WTC11 (cell line): Measurements from ENCODE around the gene DCHS2. TPM values are rescaled to one million over a fixed set of nuclear protein-coding genes. Genes with fewer than 3 reads are reported as not detected.

Experiments used
- ATAC-seq: fragments of 200-7000 bp; cut with Tn5 transposase; 2 replicates; pipeline ENCODE4 v1.10.0; 2021; ENCODE audit warnings: mild to moderate bottlenecking, moderate library complexity
- CTCF ChIA-PET: fragments of 300-600 bp; sonication (Branson Sonifier 250); formaldehyde crosslinking; loops from one replicate; lab custom pipeline; 2021; ENCODE audit warnings: antibody characterized with exemption; lab: Charles Lee
- POLR2A ChIA-PET: fragments of 350-600 bp; sonication (Branson Sonifier 250); formaldehyde crosslinking; loops from one replicate; lab custom pipeline; 2021; ENCODE audit warnings: antibody characterized with exemption; lab: Charles Lee
- DNase-seq: peaks from one replicate; pipeline ENCODE4 v3.0.0; 2021; ENCODE audit warnings: low spot score
- H3K27ac Mint-ChIP-seq: 2 replicates; pipeline ENCODE4 v1.8.0; 2021; ENCODE audit warnings: mixed read lengths
- H3K27me3 Mint-ChIP-seq: 2 replicates; pipeline ENCODE4 v1.8.0; 2021; ENCODE audit warnings: low read depth, mild to moderate bottlenecking, moderate library complexity, mixed read lengths
- H3K36me3 Mint-ChIP-seq: 2 replicates; pipeline ENCODE4 v1.8.0; 2021; ENCODE audit warnings: mixed read lengths
- H3K4me1 Mint-ChIP-seq: 2 replicates; pipeline ENCODE4 v1.8.0; 2022; ENCODE audit warnings: mixed read lengths
- H3K4me3 Mint-ChIP-seq: 2 replicates; pipeline ENCODE4 v1.8.0; 2021; ENCODE audit warnings: mild to moderate bottlenecking, moderate library complexity, mixed read lengths
- H3K9me3 Mint-ChIP-seq: 2 replicates; pipeline ENCODE4 v1.8.0; 2021; ENCODE audit warnings: mixed read lengths
- ATF1 ChIP-seq: sonication (generic); formaldehyde crosslinking; IDR thresholded peaks from 2 replicates; pipeline ENCODE4 v1.8.1; 2023; ENCODE audit warnings: mild to moderate bottlenecking, moderate library complexity, missing genetic modification reagents
- EMX1 ChIP-seq: fragments of 250-450 bp; sonication (Bioruptor Pico); IDR thresholded peaks from 2 replicates; pipeline ENCODE4 v1.8.0; 2021; ENCODE audit warnings: mild to moderate bottlenecking
- ETV6 ChIP-seq: sonication (generic); formaldehyde crosslinking; IDR thresholded peaks from 2 replicates; pipeline ENCODE4 v1.8.1; 2022; ENCODE audit warnings: mild to moderate bottlenecking, missing genetic modification reagents
- FOXK1 ChIP-seq: sonication (generic); formaldehyde crosslinking; IDR thresholded peaks from 2 replicates; pipeline ENCODE4 v1.8.0; 2022; ENCODE audit warnings: mild to moderate bottlenecking, moderate library complexity, missing genetic modification reagents
- HMGA2 ChIP-seq: fragments of 250-450 bp; sonication (Bioruptor Pico); IDR thresholded peaks from 2 replicates; pipeline ENCODE4 v1.4.0; 2021; ENCODE audit warnings: mild to moderate bottlenecking, moderate library complexity
- PRRX2 ChIP-seq: fragments of 250-450 bp; sonication (Bioruptor Pico); IDR thresholded peaks from 2 replicates; pipeline ENCODE4 v1.8.0; 2021; ENCODE audit warnings: mild to moderate bottlenecking
- ZNF263 ChIP-seq: sonication (generic); formaldehyde crosslinking; IDR thresholded peaks from 2 replicates; pipeline ENCODE4 v1.8.1; 2022; ENCODE audit warnings: low read depth, mild to moderate bottlenecking, moderate library complexity, missing genetic modification reagents
- ZNF416 ChIP-seq: fragments of 250-450 bp; sonication (Bioruptor Pico); IDR thresholded peaks from 2 replicates; pipeline ENCODE4 v1.9.0; 2021; ENCODE audit warnings: mild to moderate bottlenecking, inconsistent platforms
- ZNF671 ChIP-seq: fragments of 250-450 bp; sonication (Bioruptor Pico); IDR thresholded peaks from 2 replicates; pipeline ENCODE4 v1.8.0; 2021; ENCODE audit warnings: mild to moderate bottlenecking
- total RNA-seq: library from RNA; stranded (reverse); gene quantifications from 3 replicates; pipeline ENCODE4 v1.2.3, GENCODE V29; 2021
- TF ChIP-seq, protein P1 (sequence below): sonication (generic); formaldehyde crosslinking; conservative IDR thresholded peaks from 2 replicates; pipeline ENCODE4 v1.8.1; 2023; ENCODE audit warnings: mild to moderate bottlenecking, low read depth, missing genetic modification reagents, moderate library complexity
- TF ChIP-seq, protein P2 (sequence below): sonication (generic); formaldehyde crosslinking; IDR thresholded peaks from 2 replicates; pipeline ENCODE4 v1.8.1; 2023; ENCODE audit warnings: mild to moderate bottlenecking, missing genetic modification reagents
- TF ChIP-seq, protein P3 (sequence below): sonication (generic); formaldehyde crosslinking; IDR thresholded peaks from 2 replicates; pipeline ENCODE4 v1.8.0; 2022; ENCODE audit warnings: mild to moderate bottlenecking, missing genetic modification reagents
- TF ChIP-seq, protein P4 (sequence below): sonication (generic); formaldehyde crosslinking; IDR thresholded peaks from 2 replicates; pipeline ENCODE4 v1.8.1; 2023; ENCODE audit warnings: mild to moderate bottlenecking, missing genetic modification reagents, borderline replicate concordance
- TF ChIP-seq, protein P5 (sequence below): fragments of 250-450 bp; sonication (Bioruptor Pico); IDR thresholded peaks from 2 replicates; pipeline ENCODE4 v1.9.0; 2021; ENCODE audit warnings: mild to moderate bottlenecking, borderline replicate concordance
- TF ChIP-seq, protein P6 (sequence below): sonication (generic); formaldehyde crosslinking; IDR thresholded peaks from 2 replicates; pipeline ENCODE4 v1.8.1; 2022; ENCODE audit warnings: mild to moderate bottlenecking, moderate library complexity, missing genetic modification reagents
- TF ChIP-seq, protein P7 (sequence below): sonication (generic); formaldehyde crosslinking; IDR thresholded peaks from 2 replicates; pipeline ENCODE4 v1.8.1; 2022; ENCODE audit warnings: low read depth, mild to moderate bottlenecking, moderate library complexity, missing genetic modification reagents, borderline replicate concordance
- TF ChIP-seq, protein P8 (sequence below): fragments of 250-450 bp; sonication (Bioruptor Pico); IDR thresholded peaks from 2 replicates; pipeline ENCODE4 v1.9.0; 2021; ENCODE audit warnings: mild to moderate bottlenecking

Gene DCHS2
- total RNA-seq, 1 experiment from 2014 or later, result 1.3 TPM

DNA sequence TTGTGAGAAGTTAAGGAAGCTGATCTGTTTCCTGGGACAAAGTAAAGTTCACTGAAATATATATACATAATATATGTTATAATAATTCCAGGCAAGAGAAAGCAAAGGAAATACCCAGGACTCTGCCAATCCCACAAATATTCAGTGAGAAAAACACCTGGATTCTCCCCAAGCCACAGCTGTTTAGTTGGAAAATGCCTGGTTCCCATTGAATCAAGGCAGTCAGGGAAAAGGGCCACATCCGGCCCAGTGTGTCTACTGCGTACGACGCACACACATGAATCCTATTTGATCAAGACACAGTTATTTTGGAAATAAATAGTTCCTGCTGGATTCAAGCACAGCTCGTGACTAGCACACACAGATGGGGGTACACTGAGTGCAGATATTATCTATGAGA lies 6.3 kb upstream of the DCHS2 start:
- CTCF ChIA-PET, result interaction anchor here (0.8 kb wide), 1 partner anchor 8 kb away, joined by 4 read pairs; no protein-coding TSS in a partner anchor
- no peaks in the 10 kb centered on the region for H3K4me1 Mint-ChIP-seq
- no peak overlapping the region for H3K4me3 Mint-ChIP-seq
- ATAC-seq (no peak), DNase-seq (no peak)
- H3K36me3 Mint-ChIP-seq, result no peaks in the 10 kb centered on the region
- TF ChIP-seq, protein P1, sequence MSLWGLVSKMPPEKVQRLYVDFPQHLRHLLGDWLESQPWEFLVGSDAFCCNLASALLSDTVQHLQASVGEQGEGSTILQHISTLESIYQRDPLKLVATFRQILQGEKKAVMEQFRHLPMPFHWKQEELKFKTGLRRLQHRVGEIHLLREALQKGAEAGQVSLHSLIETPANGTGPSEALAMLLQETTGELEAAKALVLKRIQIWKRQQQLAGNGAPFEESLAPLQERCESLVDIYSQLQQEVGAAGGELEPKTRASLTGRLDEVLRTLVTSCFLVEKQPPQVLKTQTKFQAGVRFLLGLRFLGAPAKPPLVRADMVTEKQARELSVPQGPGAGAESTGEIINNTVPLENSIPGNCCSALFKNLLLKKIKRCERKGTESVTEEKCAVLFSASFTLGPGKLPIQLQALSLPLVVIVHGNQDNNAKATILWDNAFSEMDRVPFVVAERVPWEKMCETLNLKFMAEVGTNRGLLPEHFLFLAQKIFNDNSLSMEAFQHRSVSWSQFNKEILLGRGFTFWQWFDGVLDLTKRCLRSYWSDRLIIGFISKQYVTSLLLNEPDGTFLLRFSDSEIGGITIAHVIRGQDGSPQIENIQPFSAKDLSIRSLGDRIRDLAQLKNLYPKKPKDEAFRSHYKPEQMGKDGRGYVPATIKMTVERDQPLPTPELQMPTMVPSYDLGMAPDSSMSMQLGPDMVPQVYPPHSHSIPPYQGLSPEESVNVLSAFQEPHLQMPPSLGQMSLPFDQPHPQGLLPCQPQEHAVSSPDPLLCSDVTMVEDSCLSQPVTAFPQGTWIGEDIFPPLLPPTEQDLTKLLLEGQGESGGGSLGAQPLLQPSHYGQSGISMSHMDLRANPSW (CRISPR knock-in tag), result no peak
- TF ChIP-seq, protein P2, sequence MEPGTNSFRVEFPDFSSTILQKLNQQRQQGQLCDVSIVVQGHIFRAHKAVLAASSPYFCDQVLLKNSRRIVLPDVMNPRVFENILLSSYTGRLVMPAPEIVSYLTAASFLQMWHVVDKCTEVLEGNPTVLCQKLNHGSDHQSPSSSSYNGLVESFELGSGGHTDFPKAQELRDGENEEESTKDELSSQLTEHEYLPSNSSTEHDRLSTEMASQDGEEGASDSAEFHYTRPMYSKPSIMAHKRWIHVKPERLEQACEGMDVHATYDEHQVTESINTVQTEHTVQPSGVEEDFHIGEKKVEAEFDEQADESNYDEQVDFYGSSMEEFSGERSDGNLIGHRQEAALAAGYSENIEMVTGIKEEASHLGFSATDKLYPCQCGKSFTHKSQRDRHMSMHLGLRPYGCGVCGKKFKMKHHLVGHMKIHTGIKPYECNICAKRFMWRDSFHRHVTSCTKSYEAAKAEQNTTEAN, result no peak
- TF ChIP-seq HMGA2 (CRISPR knock-in tag), result no peak
- TF ChIP-seq ATF1, result no peak
- TF ChIP-seq, protein P3, sequence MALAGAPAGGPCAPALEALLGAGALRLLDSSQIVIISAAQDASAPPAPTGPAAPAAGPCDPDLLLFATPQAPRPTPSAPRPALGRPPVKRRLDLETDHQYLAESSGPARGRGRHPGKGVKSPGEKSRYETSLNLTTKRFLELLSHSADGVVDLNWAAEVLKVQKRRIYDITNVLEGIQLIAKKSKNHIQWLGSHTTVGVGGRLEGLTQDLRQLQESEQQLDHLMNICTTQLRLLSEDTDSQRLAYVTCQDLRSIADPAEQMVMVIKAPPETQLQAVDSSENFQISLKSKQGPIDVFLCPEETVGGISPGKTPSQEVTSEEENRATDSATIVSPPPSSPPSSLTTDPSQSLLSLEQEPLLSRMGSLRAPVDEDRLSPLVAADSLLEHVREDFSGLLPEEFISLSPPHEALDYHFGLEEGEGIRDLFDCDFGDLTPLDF (CRISPR knock-in tag), result no peak
- no peak for TF ChIP-seq ETV6 (CRISPR knock-in tag)
- TF ChIP-seq, protein P4, sequence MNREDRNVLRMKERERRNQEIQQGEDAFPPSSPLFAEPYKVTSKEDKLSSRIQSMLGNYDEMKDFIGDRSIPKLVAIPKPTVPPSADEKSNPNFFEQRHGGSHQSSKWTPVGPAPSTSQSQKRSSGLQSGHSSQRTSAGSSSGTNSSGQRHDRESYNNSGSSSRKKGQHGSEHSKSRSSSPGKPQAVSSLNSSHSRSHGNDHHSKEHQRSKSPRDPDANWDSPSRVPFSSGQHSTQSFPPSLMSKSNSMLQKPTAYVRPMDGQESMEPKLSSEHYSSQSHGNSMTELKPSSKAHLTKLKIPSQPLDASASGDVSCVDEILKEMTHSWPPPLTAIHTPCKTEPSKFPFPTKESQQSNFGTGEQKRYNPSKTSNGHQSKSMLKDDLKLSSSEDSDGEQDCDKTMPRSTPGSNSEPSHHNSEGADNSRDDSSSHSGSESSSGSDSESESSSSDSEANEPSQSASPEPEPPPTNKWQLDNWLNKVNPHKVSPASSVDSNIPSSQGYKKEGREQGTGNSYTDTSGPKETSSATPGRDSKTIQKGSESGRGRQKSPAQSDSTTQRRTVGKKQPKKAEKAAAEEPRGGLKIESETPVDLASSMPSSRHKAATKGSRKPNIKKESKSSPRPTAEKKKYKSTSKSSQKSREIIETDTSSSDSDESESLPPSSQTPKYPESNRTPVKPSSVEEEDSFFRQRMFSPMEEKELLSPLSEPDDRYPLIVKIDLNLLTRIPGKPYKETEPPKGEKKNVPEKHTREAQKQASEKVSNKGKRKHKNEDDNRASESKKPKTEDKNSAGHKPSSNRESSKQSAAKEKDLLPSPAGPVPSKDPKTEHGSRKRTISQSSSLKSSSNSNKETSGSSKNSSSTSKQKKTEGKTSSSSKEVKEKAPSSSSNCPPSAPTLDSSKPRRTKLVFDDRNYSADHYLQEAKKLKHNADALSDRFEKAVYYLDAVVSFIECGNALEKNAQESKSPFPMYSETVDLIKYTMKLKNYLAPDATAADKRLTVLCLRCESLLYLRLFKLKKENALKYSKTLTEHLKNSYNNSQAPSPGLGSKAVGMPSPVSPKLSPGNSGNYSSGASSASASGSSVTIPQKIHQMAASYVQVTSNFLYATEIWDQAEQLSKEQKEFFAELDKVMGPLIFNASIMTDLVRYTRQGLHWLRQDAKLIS (CRISPR knock-in tag), result no peak
- TF ChIP-seq, protein P5, sequence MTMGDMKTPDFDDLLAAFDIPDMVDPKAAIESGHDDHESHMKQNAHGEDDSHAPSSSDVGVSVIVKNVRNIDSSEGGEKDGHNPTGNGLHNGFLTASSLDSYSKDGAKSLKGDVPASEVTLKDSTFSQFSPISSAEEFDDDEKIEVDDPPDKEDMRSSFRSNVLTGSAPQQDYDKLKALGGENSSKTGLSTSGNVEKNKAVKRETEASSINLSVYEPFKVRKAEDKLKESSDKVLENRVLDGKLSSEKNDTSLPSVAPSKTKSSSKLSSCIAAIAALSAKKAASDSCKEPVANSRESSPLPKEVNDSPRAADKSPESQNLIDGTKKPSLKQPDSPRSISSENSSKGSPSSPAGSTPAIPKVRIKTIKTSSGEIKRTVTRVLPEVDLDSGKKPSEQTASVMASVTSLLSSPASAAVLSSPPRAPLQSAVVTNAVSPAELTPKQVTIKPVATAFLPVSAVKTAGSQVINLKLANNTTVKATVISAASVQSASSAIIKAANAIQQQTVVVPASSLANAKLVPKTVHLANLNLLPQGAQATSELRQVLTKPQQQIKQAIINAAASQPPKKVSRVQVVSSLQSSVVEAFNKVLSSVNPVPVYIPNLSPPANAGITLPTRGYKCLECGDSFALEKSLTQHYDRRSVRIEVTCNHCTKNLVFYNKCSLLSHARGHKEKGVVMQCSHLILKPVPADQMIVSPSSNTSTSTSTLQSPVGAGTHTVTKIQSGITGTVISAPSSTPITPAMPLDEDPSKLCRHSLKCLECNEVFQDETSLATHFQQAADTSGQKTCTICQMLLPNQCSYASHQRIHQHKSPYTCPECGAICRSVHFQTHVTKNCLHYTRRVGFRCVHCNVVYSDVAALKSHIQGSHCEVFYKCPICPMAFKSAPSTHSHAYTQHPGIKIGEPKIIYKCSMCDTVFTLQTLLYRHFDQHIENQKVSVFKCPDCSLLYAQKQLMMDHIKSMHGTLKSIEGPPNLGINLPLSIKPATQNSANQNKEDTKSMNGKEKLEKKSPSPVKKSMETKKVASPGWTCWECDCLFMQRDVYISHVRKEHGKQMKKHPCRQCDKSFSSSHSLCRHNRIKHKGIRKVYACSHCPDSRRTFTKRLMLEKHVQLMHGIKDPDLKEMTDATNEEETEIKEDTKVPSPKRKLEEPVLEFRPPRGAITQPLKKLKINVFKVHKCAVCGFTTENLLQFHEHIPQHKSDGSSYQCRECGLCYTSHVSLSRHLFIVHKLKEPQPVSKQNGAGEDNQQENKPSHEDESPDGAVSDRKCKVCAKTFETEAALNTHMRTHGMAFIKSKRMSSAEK (CRISPR knock-in tag), result no peak
- no peak for TF ChIP-seq ZNF416 (CRISPR knock-in tag)
- TF ChIP-seq, protein P6, sequence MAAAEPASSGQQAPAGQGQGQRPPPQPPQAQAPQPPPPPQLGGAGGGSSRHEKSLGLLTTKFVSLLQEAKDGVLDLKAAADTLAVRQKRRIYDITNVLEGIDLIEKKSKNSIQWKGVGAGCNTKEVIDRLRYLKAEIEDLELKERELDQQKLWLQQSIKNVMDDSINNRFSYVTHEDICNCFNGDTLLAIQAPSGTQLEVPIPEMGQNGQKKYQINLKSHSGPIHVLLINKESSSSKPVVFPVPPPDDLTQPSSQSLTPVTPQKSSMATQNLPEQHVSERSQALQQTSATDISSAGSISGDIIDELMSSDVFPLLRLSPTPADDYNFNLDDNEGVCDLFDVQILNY (CRISPR knock-in tag), result no peak
- TF ChIP-seq ZNF263 (CRISPR knock-in tag), result no peak
- no peak for TF ChIP-seq EMX1 (CRISPR knock-in tag)
- no peak for TF ChIP-seq FOXK1 (CRISPR knock-in tag)
- TF ChIP-seq ZNF671 (CRISPR knock-in tag), result no peak
- no peak for TF ChIP-seq PRRX2 (CRISPR knock-in tag)
- TF ChIP-seq, protein P7, sequence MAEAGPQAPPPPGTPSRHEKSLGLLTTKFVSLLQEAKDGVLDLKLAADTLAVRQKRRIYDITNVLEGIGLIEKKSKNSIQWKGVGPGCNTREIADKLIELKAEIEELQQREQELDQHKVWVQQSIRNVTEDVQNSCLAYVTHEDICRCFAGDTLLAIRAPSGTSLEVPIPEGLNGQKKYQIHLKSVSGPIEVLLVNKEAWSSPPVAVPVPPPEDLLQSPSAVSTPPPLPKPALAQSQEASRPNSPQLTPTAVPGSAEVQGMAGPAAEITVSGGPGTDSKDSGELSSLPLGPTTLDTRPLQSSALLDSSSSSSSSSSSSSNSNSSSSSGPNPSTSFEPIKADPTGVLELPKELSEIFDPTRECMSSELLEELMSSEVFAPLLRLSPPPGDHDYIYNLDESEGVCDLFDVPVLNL (CRISPR knock-in tag), result no peak
- TF ChIP-seq, protein P8, sequence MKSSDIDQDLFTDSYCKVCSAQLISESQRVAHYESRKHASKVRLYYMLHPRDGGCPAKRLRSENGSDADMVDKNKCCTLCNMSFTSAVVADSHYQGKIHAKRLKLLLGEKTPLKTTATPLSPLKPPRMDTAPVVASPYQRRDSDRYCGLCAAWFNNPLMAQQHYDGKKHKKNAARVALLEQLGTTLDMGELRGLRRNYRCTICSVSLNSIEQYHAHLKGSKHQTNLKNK, result no peak
- H3K9me3 Mint-ChIP-seq, result no peaks in the 10 kb centered on the region
- peaks cover 21% of the 10 kb centered on the region for H3K27me3 Mint-ChIP-seq
- no peak overlapping the region for H3K27ac Mint-ChIP-seq
- POLR2A ChIA-PET, result no interaction called here
